Stimulated activated CD4-positive, alpha-beta T cell treated with anti-CD3 and anti-CD28 coated beads, TNF-alpha, amount 100 ng/mL, for 1 hour (primary cell): ENCODE data around the gene RBM38.

ENCODE experiments used
- DNase-seq, 3 donors: peaks; one replicate each; pipeline ENCODE4 v3.0.0-alpha.2; 2020; ENCODE audit warnings: low read depth in 3 of 3, low spot score in 1 of 3

RBM38 gene

GRCh38 chr20:57374931-57375651 is 16.1 kb upstream of the RBM38 start:
- no peak for DNase-seq

GRCh38 chr20:57375652-57376230 is 15.5 kb upstream of the RBM38 start:
- DNase-seq = no peak

GRCh38 chr20:57377350-57377749 is 13.8 kb upstream of the RBM38 start:
- DNase-seq = no peak

GRCh38 chr20:57378107-57378506 is 13.1 kb upstream of the RBM38 start:
- no peak for DNase-seq

GRCh38 chr20:57378646-57379262 is 12.4 kb upstream of the RBM38 start:
- DNase-seq = no peak

GRCh38 chr20:57379263-57379647 is 11.9 kb upstream of the RBM38 start:
- no peak for DNase-seq

- DNase-seq = no peak
Measured at GRCh38 chr20:57380081-57380750, 11.0 kb upstream of the RBM38 start.

GRCh38 chr20:57381596-57382503 is 9.3 kb upstream of the RBM38 start:
- peak; percentile 53 to 81 (median 72) for DNase-seq

GRCh38 chr20:57382516-57382915 is 8.7 kb upstream of the RBM38 start:
- no peak for DNase-seq

- no peak for DNase-seq
Measured at GRCh38 chr20:57383447-57384347, 7.5 kb upstream of the RBM38 start.

GRCh38 chr20:57384486-57384885 is 6.7 kb upstream of the RBM38 start:
- no peak for DNase-seq

GRCh38 chr20:57384953-57385761 is 6.0 kb upstream of the RBM38 start:
- DNase-seq = no peak

GRCh38 chr20:57385940-57386339 is 5.3 kb upstream of the RBM38 start:
- DNase-seq = no peak

GRCh38 chr20:57386762-57387161 is 4.4 kb upstream of the RBM38 start:
- no peak for DNase-seq

GRCh38 chr20:57387463-57387862 is 3.7 kb upstream of the RBM38 start:
- no peak for DNase-seq

- no peak for DNase-seq
Measured at GRCh38 chr20:57387945-57388371, 3.2 kb upstream of the RBM38 start.

GRCh38 chr20:57388953-57389694 is 2.1 kb upstream of the RBM38 start:
- DNase-seq = peak in 2 of 3 donors; percentile 15 to 54
